Activated CD4-positive, alpha-beta T cell treated with anti-CD3 and anti-CD28 coated beads, Interleukin-2, Interleukin-4, amounts not matched to agents 100 ng/mL and 50 ng/mL, durations not matched to agents 16 hours and 8 hours (primary cell): ENCODE results near the gene GOLGA8A.
"Not testable (repeated sequence)": the region's sequence is repeated elsewhere in the genome, so short reads cannot be mapped to it uniquely, and the experiment has no call there.

Experiments used
- DNase-seq: peaks from one replicate; pipeline ENCODE4 v3.0.0-alpha.2; 2020; ENCODE audit warnings: low spot score

Gene GOLGA8A

DNA sequence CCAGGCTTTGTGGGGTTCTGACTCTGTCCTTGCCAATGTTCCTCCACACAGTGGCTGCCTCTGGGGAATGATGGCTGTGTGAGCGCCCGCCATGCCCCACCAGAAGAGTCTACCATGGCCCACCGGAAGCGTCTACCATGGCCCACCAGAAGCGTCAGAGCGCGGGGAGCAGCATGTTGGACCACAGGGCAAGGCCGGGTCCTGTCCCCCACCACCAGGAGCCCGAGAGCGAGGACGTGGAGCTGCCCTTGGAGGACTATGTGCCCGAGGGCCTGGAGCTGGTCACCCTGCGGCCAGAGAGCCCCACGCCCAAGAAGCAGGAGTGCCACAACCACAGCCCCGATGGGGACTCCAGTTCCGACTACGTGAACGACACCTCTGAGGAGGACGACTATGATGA, 28.1 kb downstream of the GOLGA8A start:
- DNase-seq = not testable (repeated sequence)

DNA sequence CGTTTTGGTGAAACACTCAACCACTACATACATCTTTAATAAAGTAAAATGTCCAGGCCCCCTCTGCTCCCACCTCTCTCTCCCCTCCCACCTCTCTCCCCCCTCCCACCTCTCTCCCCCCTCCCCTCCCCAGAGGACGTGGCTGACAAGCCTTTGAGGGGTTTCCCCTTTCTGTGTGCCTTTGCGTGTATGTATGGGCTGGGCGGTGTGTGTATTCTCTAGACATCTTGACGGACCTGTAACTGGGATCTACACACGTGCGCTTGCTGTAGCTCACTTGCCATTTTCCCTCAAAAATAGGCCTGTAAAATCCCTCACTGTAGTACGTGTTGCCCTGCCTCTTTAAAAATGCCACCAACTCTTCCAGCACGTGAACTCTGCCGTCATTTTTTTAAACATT, 28.6 kb downstream of the GOLGA8A start:
- not testable (repeated sequence) for DNase-seq

DNA sequence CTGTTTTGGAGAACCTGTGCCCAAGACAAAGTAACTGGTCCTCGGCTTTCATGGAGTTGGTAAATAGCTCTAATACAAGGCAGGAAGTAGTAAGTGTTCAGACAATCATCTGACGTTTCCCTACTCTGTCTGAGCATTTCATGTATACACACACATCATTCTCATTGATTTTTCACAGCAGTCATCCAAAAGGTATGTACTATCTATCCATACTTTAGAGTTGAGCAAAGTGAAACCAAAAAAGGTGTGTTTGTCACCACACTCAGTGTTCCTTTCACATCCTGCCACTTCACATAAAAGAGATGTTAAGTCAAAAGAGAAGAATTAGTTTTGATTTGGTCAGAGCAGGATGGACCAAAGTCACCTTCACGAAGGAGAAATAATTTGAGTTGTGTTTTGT, 33.7 kb downstream of the GOLGA8A start:
- not testable (repeated sequence) for DNase-seq

GRCh38 chr15:34403160-34403598, 34.4 kb downstream of the GOLGA8A start:
- not testable (repeated sequence) for DNase-seq

DNA sequence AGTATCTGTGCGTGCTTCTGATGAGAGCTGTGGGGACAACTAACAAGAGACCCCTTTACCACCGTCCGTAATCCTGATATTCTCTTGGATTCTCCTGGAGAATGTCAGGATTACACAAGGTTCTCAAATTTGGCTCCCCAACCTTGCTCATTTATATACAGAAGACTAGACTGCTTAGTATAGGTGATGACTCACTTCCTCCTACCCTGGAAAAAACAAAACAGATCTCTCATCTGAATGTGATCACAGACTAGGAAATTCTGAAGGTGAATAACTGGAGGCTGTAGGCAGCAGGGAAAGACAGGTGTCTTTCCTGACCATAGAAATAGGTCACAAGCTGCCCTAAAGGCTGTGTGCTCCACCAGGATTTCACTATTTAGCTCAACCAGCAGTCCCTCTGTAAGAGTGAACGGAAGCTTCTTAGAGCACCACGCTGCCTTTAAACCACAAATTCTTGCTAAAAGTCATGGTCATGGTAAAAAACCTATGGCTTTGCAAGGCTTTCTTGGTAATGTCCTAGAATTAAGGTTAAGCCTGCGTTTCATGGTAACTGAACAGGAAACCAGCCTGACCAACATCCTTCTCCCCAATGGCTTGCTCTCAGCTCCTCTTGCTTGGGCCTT, 39.9 kb downstream of the GOLGA8A start:
- DNase-seq = peak; percentile 71

GRCh38 chr15:34392981-34393380, 44.6 kb downstream of the GOLGA8A start:
- DNase-seq = not testable (repeated sequence)

DNA sequence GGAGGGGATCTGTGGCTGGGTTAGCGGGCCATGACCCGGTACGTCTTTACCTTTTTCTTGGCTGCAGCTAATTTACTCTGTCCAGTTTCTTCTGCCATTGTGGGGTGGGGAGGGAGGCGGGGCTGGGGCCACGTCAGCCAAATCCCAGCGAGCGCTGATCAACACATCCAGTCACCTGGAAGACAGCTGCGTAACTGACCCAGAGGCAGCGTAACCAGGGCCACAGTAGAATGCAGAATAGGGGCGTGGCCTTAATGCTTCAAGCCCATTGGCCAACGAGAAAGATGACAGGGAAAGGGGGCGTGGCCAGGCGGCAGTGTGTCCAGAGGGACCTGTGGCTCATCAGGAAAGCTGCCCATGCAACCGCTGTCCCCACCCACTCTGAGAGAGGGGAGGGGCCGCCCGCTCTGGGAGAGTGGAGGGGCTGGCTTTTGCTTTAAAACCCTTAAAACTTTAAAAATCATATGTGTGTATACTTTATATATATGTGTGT, 48.0 kb downstream of the GOLGA8A start:
- DNase-seq = not testable (repeated sequence)
